Activated naive CD4-positive, alpha-beta T cell treated with anti-CD3 and anti-CD28 coated beads, Interleukin-2, amount 50 U/mL, for 16 hours (primary cell): Measurements from ENCODE around the gene GON4L.
"Not testable (repeated sequence)": the region's sequence is repeated elsewhere in the genome, so short reads cannot be mapped to it uniquely, and the experiment has no call there.

Experiments
- DNase-seq: peaks from one replicate; pipeline ENCODE4 v3.0.0-alpha.2; 2020

Gene GON4L

DNA sequence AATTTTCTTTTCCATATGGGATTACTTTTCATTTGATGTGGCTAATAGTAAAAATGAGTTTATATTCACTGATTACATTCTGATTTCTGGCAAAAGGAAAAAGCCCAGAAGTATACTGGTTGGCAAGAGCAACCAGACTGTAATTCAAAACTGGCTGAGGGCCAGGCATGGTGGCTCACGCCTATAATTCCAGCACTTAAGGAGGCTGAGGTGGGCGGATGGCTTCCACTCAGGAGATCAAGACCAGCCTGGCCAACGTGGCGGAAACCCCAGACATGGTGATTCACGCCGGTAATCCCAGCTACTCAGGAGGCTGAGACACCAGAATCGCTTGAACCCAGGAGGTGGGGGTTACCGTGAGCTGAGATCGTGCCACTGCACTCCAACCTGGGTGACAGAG lies 16.8 kb upstream of the GON4L start:
- DNase-seq = no peak

DNA sequence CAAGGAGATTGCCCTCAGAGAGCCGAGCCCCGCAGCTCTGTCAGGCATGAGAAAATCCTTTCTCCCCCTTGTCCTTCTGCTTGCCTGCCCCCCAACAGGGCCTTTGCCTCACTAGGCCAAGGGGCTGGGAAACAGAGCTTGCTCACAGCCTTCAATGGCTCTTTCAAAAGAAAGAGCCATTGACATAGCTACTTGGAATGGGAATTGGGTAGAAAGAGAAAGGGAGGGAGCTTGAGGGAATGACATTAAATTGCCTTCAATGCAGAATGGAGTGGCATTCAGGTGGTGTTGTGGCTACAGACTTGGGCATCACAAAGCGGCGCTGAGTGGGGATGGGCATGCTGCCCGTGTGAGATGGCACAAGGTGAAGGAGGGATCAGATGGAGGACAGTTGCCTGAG lies 15.5 kb upstream of the GON4L start:
- DNase-seq = no peak

DNA sequence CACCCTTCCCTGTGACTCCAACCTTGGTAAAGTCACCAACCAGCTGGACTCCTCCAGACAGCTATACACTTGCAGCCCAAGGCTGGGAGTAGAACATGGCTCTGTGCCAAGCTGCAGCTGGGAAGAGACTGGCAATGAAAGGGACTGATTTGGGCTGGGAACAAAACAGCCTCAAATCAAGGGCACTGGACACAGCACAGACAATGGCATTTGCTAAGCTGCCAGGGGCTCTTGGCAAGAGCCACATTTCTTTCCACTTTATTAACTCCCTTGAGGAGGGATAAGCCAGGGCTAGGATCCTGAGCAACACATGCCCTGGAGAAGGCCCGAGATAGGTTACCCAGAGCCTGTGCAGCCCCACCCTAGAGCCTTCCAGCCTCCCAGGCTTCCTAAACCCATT lies 14.4 kb upstream of the GON4L start:
- DNase-seq = no peak

DNA sequence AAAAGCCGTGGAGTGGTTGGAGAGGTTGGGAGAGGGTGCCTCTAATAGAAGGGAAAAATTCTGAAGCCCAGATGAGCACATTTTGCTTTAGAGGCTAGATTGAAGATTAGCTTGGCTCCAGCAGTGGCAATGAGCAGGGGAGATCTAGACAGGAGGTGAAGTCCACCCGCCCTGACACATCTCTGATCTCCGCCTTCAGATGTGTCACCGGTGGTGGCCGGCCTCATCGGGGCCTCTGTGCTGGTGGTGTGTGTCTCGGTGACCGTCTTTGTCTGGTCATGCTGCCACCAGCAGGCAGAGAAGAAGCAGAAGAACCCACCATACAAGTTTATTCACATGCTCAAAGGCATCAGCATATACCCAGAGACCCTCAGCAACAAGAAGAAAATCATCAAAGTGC lies 10.8 kb upstream of the GON4L start:
- no peak for DNase-seq

DNA sequence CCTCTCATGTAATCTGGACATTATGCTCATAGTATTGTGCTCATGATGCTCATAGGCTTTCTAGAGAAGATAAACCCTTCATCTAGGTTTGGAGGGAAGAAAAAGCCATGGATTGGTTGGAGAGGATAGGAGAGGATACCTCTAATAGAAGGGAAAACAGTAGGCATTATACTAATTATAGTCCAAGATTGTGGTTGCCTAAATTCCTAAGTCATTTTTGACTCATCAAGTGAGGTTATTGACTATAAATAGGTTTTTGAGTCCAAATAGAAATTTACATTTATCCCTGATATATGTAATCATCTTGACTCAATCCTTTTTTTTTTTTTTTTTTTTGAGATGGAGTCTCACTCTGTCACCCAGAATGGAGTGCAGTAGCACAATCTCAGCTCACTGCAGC lies 7.4 kb upstream of the GON4L start:
- no peak for DNase-seq

DNA sequence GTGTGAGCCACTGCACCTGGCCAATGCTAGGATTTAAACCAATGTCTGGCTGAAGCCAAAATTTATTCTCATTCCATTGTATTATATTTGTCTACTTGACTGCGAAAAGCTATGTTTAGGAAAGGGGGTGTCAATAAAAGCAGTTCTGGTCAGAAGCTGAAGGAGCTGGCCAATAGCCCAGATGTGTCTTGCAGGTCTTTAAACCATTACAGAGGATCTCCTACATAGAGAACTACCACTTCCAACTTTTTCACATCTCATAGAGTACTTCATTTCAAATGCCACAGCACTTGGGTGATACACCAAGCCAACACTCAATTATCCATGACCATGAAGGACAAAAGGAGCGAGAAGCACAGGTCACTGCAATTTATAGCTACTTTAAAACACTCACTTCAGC lies 4.9 kb upstream of the GON4L start:
- DNase-seq = no peak

DNA sequence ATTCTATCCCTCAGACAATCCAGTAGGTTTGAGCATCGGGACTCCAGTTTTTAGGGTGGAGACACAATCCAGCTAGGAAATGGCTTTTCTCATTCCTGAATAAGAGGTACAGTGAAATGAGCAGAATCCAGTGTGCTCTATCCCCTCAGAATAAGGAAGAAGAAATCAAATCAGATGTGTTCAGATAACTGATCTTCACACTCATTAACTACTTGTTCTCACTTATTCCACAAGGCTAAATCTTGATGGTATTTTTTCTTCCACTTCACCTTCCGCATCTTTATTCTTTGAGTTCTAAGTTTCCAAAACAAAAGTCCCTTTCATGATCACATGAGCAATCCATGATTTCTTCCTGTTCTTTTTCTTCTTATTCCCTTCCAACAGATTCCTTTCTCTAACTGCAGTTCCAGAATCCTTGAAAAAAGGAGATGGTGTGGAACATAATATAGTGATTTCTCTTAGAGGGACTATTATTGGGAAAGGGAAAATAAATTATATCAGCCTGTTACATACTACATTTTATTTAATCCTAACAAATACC lies 4.0 kb upstream of the GON4L start:
- DNase-seq = no peak

DNA sequence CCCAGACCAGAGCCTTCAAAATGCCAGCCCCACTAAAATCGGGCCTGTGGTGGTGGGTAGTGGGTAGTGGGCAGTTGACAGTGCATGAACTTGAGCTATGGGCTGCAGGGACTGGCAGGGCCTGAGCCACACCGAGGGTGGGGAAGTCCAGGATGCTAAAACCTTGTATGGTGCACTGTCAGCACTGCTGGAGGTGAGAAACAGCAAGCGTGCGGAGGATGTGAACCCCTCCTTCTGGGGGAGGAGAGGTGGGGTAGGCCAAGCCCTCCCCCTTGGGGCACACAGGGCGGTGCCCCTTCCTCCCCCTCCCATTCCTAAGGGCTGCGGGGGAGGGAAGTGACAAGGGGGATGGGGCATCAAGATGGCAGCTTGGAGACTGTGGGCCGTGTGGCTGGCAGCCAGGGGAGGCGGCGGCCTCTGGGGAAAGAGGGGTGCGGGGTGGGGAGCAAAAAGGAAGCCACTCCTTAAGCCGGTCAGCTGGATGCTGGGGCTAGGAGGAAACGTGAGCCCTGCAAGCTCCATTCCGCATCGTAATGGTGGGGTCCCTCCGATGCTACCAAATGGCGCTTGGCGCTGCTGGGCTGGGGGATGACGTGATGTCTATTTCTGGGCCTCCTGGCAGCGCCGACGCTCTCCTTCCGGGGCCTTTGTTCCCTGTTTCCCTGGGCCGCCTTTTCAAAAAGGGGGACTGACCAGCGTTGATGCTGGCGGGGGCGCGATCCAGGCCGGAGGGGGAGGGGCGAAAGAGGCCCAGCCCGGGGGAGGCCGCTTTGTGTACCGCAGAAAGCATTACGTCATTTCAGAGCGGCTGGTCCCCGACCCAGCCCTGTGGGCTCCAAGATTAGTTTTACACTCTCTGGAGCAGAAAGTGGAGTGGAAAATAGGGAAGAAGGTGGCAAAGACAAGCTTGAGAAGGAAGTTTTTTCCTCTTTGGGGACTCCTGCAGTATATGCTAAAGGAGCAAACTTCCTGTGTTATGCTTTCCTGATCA lies 3.2 kb upstream of the GON4L start:
- peak; percentile 11 for DNase-seq

DNA sequence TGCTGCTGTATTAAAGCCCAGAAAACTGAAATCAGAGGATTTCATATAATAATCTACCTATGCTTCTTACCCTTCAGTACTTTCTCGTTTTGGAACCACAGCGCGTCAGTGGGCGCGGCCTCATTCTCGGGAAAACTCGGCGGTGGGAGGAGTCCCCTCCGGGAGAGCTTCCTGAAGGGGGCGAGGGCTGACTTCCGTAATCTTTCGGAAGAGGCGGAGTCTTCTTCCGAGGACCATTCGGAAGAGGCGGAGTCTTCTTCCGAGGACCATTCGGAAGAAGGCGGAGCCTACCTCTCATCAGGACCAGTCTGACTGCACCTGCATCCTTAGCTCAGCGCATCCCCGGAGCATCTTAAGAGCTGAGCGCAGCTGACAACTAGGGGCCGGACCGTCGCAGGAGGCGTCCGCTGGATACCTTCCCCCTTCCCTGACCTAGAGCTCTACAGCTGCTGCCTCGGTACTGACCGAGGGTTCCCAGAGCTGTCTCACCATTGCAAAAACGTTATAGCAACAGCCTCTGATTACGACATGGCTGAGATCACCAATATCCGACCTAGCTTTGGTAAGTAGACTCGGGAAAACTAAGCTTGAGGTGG lies 2.3 kb upstream of the GON4L start, which contains the start of gene SYT11:
Gene SYT11 (plus strand): TSS at position 334 of the 596 bp plus-strand sequence. CDS start 195 bp downstream, at position 529.
- DNase-seq = peak; percentile 93

DNA sequence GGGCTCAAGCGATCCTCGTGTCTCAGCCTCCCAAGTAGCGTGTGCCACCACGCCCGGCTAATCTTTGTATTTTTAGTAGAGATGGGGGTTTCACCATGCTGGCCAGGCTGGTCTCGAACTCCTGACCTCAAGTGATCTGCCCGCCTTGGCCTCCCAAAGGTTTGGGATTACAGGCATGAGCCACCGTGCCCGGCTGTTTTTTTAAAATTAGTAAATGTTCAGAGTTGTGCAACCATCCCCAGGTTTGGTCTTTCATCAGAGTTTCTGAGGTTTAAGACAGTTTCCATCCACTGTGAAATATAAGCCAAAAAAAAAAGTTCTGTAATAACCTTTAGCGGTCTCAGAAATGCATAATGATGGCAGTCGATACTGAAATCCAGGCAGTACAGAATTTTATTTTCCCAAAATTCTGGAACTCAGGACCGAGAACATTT lies 1.8 kb upstream of the GON4L start:
- DNase-seq = peak; percentile 12

DNA sequence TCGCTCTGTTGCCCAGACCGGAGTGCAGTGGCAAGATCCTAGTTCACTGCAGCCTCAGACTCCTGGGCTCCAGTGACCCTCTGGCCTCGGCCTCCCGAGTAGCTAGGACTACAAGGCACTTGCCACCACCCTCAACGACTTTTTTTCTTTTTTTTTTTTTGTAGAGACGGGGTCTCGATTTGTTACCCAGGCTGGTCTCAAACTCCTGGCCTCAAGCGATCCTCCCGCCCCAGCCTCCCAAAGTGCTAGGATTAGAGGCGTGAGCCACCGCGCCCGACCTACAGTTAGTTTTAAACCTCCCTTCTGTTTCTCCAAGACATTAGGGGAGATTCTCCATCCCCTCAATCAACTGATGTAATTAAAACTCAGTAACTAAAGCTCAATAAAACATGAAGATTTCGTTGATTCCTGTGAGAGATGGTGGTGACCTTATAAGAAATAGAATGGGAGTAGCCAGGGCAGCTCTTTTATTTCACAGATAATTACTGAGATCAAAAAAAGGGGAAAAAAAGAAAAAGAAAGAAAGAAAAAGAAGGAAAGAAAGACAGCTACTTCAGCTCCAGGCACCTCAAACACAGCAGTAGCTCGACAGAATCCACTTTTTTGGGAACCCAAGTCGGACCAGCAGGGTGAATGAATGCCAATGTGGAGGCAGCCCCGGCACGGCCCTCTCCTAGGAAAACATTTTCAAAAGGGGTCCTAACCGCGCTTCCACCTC lies 598 bp downstream of the GON4L start:
- no peak for DNase-seq

DNA sequence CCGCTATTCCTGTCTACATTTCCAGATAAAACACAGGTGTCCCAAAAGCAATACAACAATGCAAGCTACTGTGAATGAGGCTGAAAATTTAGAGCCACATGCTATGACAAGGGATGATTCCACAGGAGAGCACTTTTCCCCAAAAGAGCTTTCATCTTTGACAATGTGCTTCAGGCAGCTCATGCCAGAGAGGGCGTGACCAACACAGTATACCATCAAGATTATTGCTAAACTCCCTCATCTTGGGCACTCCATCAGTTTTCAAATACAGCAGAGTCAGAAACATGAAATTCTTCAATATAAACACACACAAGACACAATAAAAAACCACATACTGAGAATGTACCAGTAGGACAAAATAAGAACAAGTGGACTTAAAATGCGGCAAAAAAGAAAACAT lies 6.7 kb downstream of the GON4L start:
- no peak for DNase-seq

DNA sequence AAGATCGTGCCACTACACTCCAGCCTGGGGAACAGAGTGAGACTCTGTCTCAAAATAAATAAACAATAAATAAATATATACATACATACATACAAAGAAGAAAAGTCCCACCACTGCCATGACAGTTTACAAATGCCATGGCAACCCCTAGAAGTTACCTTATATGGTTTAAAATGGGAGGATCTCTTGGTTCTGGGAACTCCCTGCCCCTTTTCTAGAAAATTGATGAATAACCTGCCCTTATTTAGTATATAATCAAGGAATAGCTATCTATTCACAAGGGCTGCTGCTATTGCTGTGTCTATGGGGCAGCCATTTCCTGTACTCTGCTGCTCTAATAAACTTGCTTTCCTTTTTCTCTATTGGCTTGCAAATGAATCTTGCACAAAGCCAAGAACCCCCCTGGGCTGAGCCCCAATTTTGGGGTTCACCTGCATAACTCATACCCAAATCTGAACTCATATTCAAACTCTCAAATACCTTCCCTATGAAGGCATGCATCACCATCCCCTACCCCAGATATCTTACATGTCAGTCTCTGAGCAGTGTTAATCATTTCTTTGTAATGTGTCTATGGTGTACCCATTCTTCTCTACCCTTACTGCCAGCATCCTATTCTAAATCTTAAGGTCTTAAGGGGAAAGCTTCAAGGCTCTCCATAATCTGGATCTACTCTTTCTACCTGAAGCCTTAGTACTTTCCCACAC lies 9.0 kb downstream of the GON4L start:
- no peak for DNase-seq

DNA sequence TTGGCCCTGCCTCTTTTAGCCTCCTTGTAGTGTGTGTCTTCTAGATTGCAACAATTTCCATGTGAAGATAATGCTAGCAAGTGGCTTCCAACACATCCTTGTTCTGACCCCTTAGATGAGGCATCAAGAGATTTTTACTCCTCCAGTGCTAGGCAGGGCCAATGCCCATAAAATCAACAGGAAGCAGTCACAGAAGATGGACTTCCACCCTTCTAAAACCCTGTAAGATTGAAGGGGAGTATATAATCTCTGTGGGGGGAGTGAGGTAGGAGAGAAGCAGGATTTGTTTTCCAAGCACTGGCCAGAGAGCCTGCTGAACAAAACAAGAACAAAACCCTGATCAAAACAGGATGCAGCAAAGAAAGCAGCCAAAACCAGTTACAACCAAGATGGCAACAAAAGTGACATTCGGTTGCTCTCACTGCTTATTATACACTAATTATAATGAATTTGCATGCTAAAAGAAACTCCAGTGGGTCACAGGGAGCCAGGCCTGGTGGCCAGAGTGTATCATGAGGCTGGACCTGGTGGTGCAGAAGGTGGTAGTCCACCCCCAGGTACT lies 12.1 kb downstream of the GON4L start:
- no peak for DNase-seq

DNA sequence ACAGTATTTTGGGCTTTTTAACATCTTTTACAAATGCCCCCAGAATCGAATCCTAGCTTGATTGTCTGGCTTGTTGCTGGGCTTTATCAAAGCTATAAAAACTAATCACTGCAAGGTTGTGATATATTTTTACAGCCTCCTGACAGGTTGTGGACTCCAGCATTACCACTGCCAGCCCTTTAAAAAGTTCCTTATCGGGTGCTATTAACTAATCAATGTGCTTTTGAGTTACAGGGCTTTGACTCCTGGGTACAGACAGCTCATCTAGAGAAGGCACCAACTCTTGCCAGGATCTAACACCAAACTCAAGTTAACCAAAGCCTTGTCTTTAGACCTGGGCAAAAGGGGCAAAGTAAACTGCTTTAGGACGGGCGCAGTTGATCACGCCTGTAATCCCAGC lies 16.6 kb downstream of the GON4L start:
- DNase-seq = no peak

DNA sequence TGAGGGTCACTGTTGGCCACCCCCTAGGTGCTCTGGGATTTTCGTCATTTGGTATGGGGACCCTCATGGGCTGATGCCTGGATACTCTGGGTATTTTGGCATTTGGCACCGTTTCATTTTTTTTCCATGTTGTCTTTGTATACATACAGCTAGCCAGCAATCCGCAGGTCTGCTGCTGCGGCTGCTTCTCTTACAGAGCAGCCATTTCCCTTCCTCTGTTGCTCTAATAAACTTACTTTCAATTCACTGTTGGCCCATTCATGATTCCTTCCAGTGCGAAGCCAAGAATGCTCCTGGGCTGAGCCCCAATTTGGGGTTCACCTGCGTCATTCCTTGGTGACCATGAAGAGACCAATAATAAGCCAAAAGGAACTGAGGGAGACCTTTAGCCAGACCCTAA lies 21.5 kb downstream of the GON4L start:
- DNase-seq = no peak

DNA sequence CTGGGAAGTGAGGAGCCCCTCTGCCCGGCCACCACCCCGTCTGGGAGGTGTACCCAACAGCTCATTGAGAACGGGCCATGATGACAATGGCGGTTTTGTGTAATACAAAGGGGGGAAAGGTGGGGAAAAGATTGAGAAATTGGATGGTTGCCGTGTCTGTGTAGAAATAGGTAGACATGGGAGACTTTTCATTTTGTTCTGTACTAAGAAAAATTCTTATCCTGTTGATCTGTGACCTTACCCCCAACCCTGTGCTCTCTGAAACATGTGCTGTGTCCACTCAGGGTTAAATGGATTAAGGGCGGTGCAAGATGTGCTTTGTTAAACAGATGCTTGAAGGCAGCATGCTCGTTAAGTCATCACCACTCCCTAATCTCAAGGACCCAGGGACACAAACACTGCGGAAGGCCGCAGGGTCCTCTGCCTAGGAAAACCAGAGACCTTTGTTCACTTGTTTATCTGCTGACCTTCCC lies 22.1 kb downstream of the GON4L start:
- DNase-seq = not testable (repeated sequence)

DNA sequence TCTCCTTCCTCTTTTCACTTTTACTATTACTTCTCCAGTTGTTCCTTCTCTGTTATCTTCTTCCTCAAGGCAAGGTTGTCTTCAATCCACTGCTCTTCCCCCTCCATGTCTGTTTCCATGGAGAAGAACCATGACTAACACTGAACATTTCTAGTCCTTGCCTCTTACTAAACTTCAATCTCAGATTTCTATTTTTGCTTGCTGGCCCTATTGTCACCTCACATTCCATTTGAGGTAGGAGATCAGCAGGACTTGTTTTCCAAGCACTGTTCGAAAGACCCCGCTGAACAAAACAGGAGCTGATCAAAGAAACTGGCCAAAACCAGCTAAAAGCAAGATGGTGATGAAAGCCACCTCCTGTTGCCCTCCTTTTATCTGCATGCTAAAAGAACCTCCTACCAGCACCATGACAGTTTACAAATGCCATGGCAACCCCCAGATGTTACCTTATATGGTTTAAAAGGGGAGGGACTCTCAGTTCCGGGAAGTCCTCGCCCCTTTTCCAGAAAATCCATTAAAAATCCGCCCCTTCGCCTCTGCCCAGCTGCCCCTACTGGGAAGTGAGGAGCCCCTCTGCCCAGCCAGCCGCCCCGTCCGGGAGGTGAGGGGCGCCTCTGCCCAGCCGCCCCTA lies 22.6 kb downstream of the GON4L start:
- no peak for DNase-seq

DNA sequence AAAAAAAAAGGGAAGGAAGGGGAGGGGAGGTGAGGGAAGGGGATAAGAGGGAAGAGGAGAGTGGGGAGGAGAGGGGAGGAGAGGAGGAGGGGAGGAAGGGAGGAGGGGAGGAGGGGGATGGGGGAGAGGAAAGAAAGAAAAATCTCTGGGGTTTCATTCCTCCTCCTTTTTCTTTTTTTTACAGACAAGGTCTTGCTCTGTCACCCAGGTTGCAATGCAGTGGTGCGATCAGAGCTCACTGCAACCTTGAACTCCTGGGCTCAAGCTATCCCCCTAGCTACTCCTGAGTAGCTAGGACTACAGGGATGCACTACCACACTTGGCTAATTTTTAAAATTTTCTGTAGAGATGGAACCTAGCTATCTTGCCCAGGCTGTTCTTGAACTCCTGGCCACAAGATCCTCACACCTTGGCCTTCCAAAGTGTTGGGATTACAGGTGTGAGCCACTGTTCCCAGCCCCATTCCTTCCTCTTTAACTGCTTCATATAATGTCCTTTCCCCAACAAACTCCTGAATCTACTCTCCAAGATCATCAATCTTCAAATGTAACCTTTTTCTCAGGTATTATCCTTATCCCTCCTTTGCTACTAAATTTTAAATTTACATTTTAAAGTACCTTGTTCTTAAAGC lies 23.2 kb downstream of the GON4L start:
- no peak for DNase-seq

DNA sequence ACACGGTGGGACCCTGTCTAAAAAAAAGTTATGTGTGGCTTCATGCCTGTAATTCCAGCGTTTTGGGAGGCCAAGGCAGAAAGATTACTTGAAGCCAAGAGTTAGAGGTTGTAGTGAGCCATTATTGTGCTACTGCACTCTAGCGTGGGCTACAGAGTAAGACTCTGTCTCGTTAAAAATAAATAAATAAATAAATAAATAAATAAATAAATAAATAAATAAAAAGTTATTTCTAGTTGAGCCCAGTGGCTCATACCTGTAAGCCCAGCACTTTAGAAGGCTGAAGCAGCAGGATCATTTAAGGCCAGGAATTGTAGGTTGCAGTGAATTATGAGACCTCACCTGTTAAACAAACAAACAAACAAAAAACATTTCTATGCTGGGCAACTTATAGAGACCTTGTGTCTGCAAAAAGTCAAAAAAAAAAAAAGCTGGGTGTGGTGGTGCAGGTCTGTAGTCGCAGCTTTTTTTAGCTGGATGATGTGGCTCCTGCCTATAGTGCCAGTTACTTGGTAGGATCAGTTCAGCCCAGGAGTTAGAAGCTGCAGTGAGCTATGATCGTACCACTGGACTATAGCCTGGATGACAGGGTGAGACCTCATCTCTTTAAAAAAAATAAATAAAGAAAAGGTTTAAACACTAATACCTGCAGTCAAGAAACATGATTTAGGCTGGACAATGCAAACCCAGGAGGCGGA lies 25.6 kb downstream of the GON4L start:
- DNase-seq = no peak

DNA sequence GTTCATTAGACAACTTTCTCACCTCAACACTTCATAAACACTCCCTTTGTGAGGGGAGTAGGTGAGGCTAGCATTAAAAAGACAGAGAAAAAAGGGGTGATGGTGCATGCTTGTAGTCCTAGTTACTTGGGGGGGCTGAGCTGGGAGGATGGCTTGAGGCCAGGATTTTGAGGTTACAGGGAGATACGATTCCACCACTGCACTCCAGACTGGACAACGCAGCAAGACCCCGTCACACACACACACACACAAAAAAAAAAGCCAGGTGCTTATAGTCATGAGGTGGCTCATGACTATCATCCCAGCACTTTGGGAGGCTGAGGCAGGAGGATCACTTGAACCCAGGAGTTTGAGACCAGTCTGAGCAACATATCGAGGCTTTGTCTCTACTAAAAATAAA lies 29.6 kb downstream of the GON4L start:
- no peak for DNase-seq
